ENCODE data around the gene UQCC2.

The UQCC2 gene

DNA sequence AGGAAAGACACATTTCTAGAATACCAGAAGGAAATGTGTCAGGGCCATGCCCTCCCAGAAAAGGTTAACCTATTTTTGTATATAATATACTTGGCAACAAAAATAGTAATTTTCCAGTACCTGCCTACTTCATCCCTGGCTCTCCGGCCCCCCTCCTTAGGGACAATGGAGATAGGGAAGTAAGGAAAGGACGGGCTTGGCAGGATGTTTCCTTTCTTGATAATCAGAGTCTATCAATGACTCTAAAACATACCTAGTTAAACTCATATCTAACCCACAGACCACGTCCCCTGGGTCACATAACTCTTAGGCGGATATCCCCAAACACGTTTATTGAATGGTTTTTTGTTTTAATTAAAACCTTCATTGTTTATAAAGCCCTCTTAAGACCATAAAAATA, 11.8 kb downstream of the UQCC2 start:
- no peak for DNase-seq (ENCODE audit: low read depth)
- TF ChIP-seq, protein P1, sequence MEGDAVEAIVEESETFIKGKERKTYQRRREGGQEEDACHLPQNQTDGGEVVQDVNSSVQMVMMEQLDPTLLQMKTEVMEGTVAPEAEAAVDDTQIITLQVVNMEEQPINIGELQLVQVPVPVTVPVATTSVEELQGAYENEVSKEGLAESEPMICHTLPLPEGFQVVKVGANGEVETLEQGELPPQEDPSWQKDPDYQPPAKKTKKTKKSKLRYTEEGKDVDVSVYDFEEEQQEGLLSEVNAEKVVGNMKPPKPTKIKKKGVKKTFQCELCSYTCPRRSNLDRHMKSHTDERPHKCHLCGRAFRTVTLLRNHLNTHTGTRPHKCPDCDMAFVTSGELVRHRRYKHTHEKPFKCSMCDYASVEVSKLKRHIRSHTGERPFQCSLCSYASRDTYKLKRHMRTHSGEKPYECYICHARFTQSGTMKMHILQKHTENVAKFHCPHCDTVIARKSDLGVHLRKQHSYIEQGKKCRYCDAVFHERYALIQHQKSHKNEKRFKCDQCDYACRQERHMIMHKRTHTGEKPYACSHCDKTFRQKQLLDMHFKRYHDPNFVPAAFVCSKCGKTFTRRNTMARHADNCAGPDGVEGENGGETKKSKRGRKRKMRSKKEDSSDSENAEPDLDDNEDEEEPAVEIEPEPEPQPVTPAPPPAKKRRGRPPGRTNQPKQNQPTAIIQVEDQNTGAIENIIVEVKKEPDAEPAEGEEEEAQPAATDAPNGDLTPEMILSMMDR (conservative IDR thresholded peaks at IDR 0.05; ENCODE audit: low read length) = no peak
- no peak overlapping the region for H3K4me3 ChIP-seq (ENCODE audit: low read length)

DNA sequence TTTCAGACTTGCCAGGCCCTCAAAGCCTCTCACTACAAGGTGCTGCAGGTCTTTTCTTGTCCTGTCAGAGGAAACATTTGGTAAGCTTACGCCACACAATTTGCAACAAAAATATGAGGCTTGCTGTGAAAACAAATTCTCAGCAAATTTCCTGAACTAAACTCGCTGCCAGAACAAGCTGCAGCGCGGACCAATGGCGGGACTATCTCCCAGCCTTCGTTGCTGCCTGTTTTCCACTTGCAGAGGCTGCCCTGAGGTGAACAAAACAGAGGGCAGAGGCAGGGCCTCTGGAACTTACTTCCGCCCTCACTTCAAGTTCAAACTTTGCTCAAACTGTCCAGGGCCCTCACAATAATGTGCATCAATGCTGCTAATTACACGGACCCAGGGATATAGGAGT, 12.4 kb downstream of the UQCC2 start:
- H3K4me3 ChIP-seq (ENCODE audit: low read length) = no peak overlapping the region
- DNase-seq (ENCODE audit: low read depth) = no peak
- TF ChIP-seq, protein P1 (conservative IDR thresholded peaks at IDR 0.05; ENCODE audit: low read length) = no peak

DNA sequence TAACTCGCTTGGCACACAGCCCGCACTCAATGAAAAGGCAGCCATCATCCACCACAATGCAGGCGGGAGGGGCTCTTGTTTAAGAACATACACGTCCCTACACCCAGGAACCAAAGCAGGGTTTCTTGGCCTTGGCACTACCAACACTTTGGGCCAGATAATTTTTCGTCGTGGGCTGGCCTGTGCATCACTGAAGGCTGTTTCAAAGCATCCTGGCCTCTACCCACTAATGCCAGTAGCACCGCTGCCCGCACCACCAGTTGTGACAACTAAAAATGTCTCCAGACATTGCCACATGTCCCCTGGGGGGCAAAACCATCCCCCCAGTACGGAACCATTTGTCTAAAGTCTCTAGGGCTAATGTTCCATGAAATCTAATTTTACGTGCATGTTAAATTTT, 13.0 kb downstream of the UQCC2 start:
- no peak for DNase-seq (ENCODE audit: low read depth)
- TF ChIP-seq, protein P1 (conservative IDR thresholded peaks at IDR 0.05; ENCODE audit: low read length) = no peak

DNA sequence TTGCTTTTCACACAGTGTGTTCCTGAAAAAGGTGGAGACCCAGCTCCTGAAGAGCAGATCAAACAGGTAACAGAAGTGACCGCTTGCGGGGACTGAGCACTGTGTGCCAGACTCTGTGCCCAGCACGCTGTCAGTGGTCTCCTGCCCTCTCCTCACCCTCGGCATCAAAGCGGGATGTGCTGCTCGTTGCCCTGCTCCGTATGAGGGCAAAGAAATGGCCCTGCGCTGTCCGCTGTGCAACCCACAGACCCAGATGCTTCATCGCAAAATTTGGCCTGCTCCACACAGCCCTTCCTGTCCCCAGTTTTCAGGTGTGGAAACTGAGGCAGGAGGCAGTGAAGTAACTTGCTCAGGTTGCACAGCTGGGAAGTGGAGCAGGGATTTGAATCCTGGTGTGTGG, 13.7 kb downstream of the UQCC2 start:
- TF ChIP-seq, protein P1 (conservative IDR thresholded peaks at IDR 0.05; ENCODE audit: low read length) = no peak
- DNase-seq (ENCODE audit: low read depth) = no peak
- no peak overlapping the region for H3K4me3 ChIP-seq (ENCODE audit: low read length)

More for the DNA sequence above, 13.0 kb downstream of the UQCC2 start:
- H3K4me3 ChIP-seq (ENCODE audit: low read length) = no peak overlapping the region

DNA sequence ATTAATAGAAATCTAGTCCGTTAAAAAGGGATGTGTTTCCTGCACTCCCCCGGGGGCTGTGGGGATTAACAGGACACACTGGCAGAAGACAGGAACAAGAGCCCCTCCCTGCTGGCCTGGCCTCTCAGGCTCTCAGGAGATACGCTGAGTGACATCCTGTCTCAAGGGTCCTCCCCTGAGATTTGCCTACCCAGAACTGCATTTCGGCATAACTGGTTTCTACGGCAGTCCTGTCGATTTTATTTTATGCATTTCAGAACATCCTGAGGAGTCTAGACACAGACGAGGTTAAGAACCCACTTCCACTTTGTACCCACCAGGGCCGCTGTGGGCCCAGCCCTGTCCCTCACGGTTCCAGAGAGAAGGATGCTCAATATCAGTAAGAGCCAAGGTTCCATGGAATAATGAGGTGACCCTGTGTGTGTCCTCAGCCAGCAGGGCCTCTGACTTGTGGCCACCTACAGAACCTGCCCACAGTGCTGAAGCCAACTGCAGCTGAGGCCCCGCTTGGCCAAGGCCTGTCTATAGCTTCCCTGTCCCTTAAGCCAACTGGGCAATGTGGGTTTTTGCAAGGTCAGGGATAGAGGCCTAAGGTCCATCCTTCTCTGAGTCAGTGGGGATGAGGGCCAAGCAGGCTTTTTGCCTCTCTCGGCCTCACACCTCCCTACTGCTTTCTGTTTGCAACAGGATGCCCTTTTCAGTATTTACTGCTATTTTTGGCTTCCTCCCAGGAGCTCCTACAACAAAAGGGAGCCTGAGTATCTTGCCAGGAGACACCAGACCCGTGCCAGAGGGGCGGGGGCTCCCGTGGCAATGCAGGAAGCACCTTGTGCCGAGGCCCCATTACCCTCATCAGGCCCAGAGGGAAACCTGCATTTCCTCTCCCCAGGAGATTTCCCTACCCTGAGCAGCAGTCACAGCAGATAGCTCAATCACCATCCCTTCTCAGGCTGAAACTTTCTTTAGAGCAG, 14.7 kb downstream of the UQCC2 start:
- no peak overlapping the region for H3K4me3 ChIP-seq (ENCODE audit: low read length)
- TF ChIP-seq, protein P1 (conservative IDR thresholded peaks at IDR 0.05; ENCODE audit: low read length) = no peak
- DNase-seq (ENCODE audit: low read depth) = peak; percentile 33

DNA sequence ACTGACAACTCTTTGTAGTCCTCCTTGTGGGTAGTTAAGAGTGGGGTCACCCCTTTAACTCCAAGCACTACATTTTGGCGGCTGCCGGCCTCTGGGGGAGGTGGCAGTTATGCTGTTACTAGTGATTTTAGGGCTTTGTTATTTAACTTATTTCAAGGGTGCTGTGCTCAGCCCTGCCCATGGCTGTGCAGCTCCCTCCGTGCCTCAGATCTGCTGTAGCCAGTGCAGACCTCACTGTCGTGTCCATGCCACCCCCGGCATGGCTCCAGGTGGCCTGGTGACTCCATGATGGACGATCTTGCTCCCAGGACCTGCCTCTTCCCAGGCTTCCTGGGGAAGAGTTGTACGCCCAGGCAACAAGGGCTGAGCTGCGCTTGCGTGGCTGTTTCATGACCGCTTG, 15.4 kb downstream of the UQCC2 start:
- TF ChIP-seq, protein P1 (conservative IDR thresholded peaks at IDR 0.05; ENCODE audit: low read length) = no peak
- no peak overlapping the region for H3K4me3 ChIP-seq (ENCODE audit: low read length)
- DNase-seq (ENCODE audit: low read depth) = no peak

DNA sequence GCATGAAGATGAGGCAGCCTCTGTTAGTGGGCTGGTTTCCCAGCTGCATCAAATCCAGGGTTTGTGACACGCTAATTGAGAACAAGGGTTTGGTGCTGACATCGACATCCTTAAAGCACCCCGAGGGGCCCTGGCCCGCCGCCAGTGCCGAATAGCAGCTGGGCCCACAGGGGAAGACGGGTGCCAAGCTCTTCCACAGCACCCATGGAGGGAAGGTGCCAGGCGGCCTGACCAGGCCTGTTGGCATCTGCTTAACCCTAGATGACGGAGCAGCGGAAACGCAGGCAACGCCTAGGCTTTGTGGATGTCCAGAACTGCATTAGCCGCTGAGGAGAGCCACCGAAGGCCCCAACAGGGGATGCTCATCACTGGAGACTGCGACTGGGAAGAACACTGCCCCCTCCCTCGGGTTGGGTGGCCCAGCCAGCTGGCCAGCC, 16.0 kb downstream of the UQCC2 start:
- no peak overlapping the region for H3K4me3 ChIP-seq (ENCODE audit: low read length)
- TF ChIP-seq, protein P1 (conservative IDR thresholded peaks at IDR 0.05; ENCODE audit: low read length) = no peak
- DNase-seq (ENCODE audit: low read depth) = peak; percentile 46
